Rectal smooth muscle tissue (tissue), 1 donor: ENCODE data around the gene C1QL4.
A peak's percentile ranks its signal among the peaks of the same experiment; 100 is the strongest.
"Not testable (repeated sequence)": the region's sequence is repeated elsewhere in the genome, so short reads cannot be mapped to it uniquely, and the experiment has no call there.

ENCODE experiments used
- H3K27ac ChIP-seq: one replicate; pipeline ENCODE4 v1.7.0; 2013; ENCODE audit warnings: low read depth, low read length, inconsistent platforms
- H3K27me3 ChIP-seq: one replicate; pipeline ENCODE4 v1.7.0; 2013; ENCODE audit warnings: low read length; ENCODE audit not compliant: control insufficient read depth, insufficient read depth
- H3K36me3 ChIP-seq: one replicate; pipeline ENCODE4 v1.7.0; 2013; ENCODE audit warnings: low read length; ENCODE audit not compliant: control insufficient read depth, insufficient read depth
- H3K4me1 ChIP-seq: one replicate; pipeline ENCODE4 v1.7.0; 2013; ENCODE audit warnings: low read length; ENCODE audit not compliant: control insufficient read depth, insufficient read depth
- H3K4me3 ChIP-seq: one replicate; pipeline ENCODE4 v1.7.0; 2013; ENCODE audit warnings: low read length
- H3K9ac ChIP-seq: one replicate; pipeline ENCODE4 v1.7.0; 2013; ENCODE audit warnings: low read length

C1QL4 gene

GRCh38 chr12:49336645-49337584, at the start of gene C1QL4:
Gene C1QL4, minus strand, starts transcription at chr12:49337188. Its CDS starts 711 bp downstream, at chr12:49336477.
- H3K9ac ChIP-seq: no peak within 1 kb of the TSS
- H3K27ac ChIP-seq: no peak within 1 kb of the TSS
- no peaks in the 10 kb centered on the region for H3K36me3 ChIP-seq
- H3K4me3 ChIP-seq: peak within 1 kb of the TSS; percentile 44
- H3K27me3 ChIP-seq: peaks cover 39% of the 10 kb centered on the region
- H3K4me1 ChIP-seq: peaks cover 2% of the 10 kb centered on the region

- H3K9ac ChIP-seq, H3K4me1 ChIP-seq, H3K27ac ChIP-seq, H3K36me3 ChIP-seq, H3K27me3 ChIP-seq, H3K4me3 ChIP-seq: not testable (repeated sequence)
These were observed 43.2 kb upstream of the C1QL4 start for GRCh38 chr12:49380184-49380583.

GRCh38 chr12:49377386-49377785, 40.4 kb upstream of the C1QL4 start:
- no peaks in the 10 kb centered on the region for H3K27me3 ChIP-seq
- no peak overlapping the region for H3K27ac ChIP-seq
- no peak overlapping the region for H3K4me3 ChIP-seq
- H3K9ac ChIP-seq: no peak overlapping the region
- peaks cover 3% of the 10 kb centered on the region for H3K36me3 ChIP-seq
- no peaks in the 10 kb centered on the region for H3K4me1 ChIP-seq

- no peaks in the 10 kb centered on the region for H3K4me1 ChIP-seq
- H3K4me3 ChIP-seq: no peak overlapping the region
- no peak overlapping the region for H3K9ac ChIP-seq
- no peaks in the 10 kb centered on the region for H3K27me3 ChIP-seq
- no peak overlapping the region for H3K27ac ChIP-seq
- H3K36me3 ChIP-seq: peaks cover 3% of the 10 kb centered on the region
These were observed 38.4 kb upstream of the C1QL4 start for GRCh38 chr12:49375406-49375805.

GRCh38 chr12:49370539-49370938, 33.6 kb upstream of the C1QL4 start:
- Histone ChIP-seq H3K36me3 (peaks cover 3% of the 10 kb centered on the region), H3K27ac (no peak overlapping the region), H3K4me3 (no peak overlapping the region), H3K4me1 (peaks cover 6% of the 10 kb centered on the region), H3K27me3 (no peaks in the 10 kb centered on the region), H3K9ac (no peak overlapping the region)

GRCh38 chr12:49369411-49370145, 32.6 kb upstream of the C1QL4 start:
- Histone ChIP-seq H3K9ac (no peak overlapping the region), H3K27me3 (no peaks in the 10 kb centered on the region), H3K4me1 (peaks cover 6% of the 10 kb centered on the region), H3K27ac (no peak overlapping the region), H3K36me3 (peaks cover 3% of the 10 kb centered on the region), H3K4me3 (no peak overlapping the region)

GRCh38 chr12:49368240-49368600, 31.2 kb upstream of the C1QL4 start:
- H3K27ac ChIP-seq: peak overlapping the region; percentile 93
- peak overlapping the region; percentile 93 for H3K4me3 ChIP-seq
- H3K4me1 ChIP-seq: peaks cover 6% of the 10 kb centered on the region
- H3K36me3 ChIP-seq: peaks cover 2% of the 10 kb centered on the region
- no peaks in the 10 kb centered on the region for H3K27me3 ChIP-seq
- peak overlapping the region; percentile 73 for H3K9ac ChIP-seq

- no peaks in the 10 kb centered on the region for H3K36me3 ChIP-seq
- peak within 1 kb of the TSS; percentile 93 for H3K27ac ChIP-seq
- H3K9ac ChIP-seq: peak within 1 kb of the TSS; percentile 86
- H3K27me3 ChIP-seq: no peaks in the 10 kb centered on the region
- H3K4me1 ChIP-seq: peaks cover 6% of the 10 kb centered on the region
- H3K4me3 ChIP-seq: peak within 1 kb of the TSS; percentile 93
These were observed 30.6 kb upstream of the C1QL4 start, which contains the start of gene SPATS2 for GRCh38 chr12:49367381-49368239. Gene SPATS2, plus strand, starts transcription at chr12:49367462. Its CDS starts 93,551 bp downstream, at chr12:49461013.

GRCh38 chr12:49366652-49367380, 29.8 kb upstream of the C1QL4 start:
- Histone ChIP-seq H3K27me3 (no peaks in the 10 kb centered on the region), H3K4me1 (peaks cover 6% of the 10 kb centered on the region), H3K4me3 (peak overlapping the region; percentile 93), H3K9ac (peak overlapping the region; percentile 86), H3K36me3 (no peaks in the 10 kb centered on the region), H3K27ac (peak overlapping the region; percentile 93)

- Histone ChIP-seq H3K27me3 (no peaks in the 10 kb centered on the region), H3K36me3 (no peaks in the 10 kb centered on the region), H3K4me3 (peak overlapping the region; percentile 93), H3K27ac (peak overlapping the region; percentile 93), H3K4me1 (peaks cover 6% of the 10 kb centered on the region), H3K9ac (peak overlapping the region; percentile 86)
These were observed 29.2 kb upstream of the C1QL4 start for GRCh38 chr12:49366096-49366651.

GRCh38 chr12:49365542-49365941, 28.6 kb upstream of the C1QL4 start:
- Histone ChIP-seq H3K27me3 (no peaks in the 10 kb centered on the region), H3K27ac (no peak overlapping the region)

More at GRCh38 chr12:49365542-49365941, 28.6 kb upstream of the C1QL4 start:
- Histone ChIP-seq H3K36me3 (no peaks in the 10 kb centered on the region), H3K9ac (no peak overlapping the region), H3K4me1 (peaks cover 6% of the 10 kb centered on the region), H3K4me3 (no peak overlapping the region)
